ENCODE measurements around the gene ZNF417. TPM values are rescaled to one million over a fixed set of nuclear protein-coding genes. Genes with fewer than 3 reads are reported as not detected.
"Not testable (repeated sequence)": the region's sequence is repeated elsewhere in the genome, so short reads cannot be mapped to it uniquely, and the experiment has no call there.

Gene ZNF417
- total and polyA plus RNA-seq, 2 of the 4 experiments (the other 2 are of a cell fraction) = 4.0 to 23.1 TPM

- H3K4ac ChIP-seq (ENCODE audit: low read depth, low read length); in situ Hi-C loops (cut with MboI; ENCODE audit: low sequenced_read_pairs); H3K9me1 ChIP-seq (ENCODE audit: insufficient read depth, low read length); H2AFZ ChIP-seq (replicated peaks; ENCODE audit: low read length, poor library complexity); H3K9ac ChIP-seq (ENCODE audit: low read depth, low read length); dilution Hi-C loops (cut with HindIII; ENCODE audit: low sequenced_read_pairs, unreplicated experiment); DNase-seq; H3K14ac ChIP-seq (replicated peaks; ENCODE audit: low read depth, low read length); H3K27ac ChIP-seq (ENCODE audit: insufficient read depth, low read length); H2BK20ac ChIP-seq (ENCODE audit: low read depth, low read length); H3K27me3 ChIP-seq (ENCODE audit: control insufficient read depth, insufficient read depth, low read length); BruUV-seq (replicated peaks); intact Hi-C loops (cut with micrococcal nuclease); H4K5ac ChIP-seq (ENCODE audit: low read depth, low read length); ATAC-seq (ENCODE audit: low read depth); H2BK15ac ChIP-seq (ENCODE audit: low read depth, low read length); H3K56ac ChIP-seq (ENCODE audit: extremely low read depth, insufficient read depth, low read length); H4K20me1 ChIP-seq (ENCODE audit: insufficient read depth, low read length); H4K91ac ChIP-seq (ENCODE audit: insufficient read depth, low read depth, low read length); H2AK5ac ChIP-seq (ENCODE audit: low read depth, low read length); H3K4me1 ChIP-seq (ENCODE audit: control insufficient read depth, insufficient read depth, low read length); H3K4me2 ChIP-seq (ENCODE audit: low read depth, low read length); H3K79me1 ChIP-seq (ENCODE audit: low read depth in 1 of 2, low read length in 2 of 2); H3K4me3 ChIP-seq (ENCODE audit: insufficient read depth, low read depth, low read length); H2AK9ac ChIP-seq (replicated peaks; ENCODE audit: low read depth, low read length, poor library complexity); H2BK5ac ChIP-seq (ENCODE audit: low read depth, low read length, poor library complexity, severe bottlenecking); H3K18ac ChIP-seq (ENCODE audit: low read depth, low read length); H3K23ac ChIP-seq (ENCODE audit: low read depth, low read length); H2BK120ac ChIP-seq (ENCODE audit: low read depth, low read length); POLR2A ChIA-PET (ENCODE audit: unreplicated experiment); H4K8ac ChIP-seq (ENCODE audit: low read depth in 2 of 2, low read length in 2 of 2); CTCF ChIA-PET: not testable (repeated sequence)
- peaks cover 78% of the 10 kb centered on the region for H3K9me3 ChIP-seq (ENCODE audit: control insufficient read depth, insufficient read depth, low read length)
- WGBS, 2 experiments (ENCODE audit: extremely low coverage in 2 of 2, insufficient read length in 1 of 2) = 83% methylated on average over 2 of the region's 8 CpGs; no CpG with 5 or more reads in 1 of the 2 experiments
- peaks cover 32% of the 10 kb centered on the region for H3K36me3 ChIP-seq (ENCODE audit: control insufficient read depth, insufficient read depth, low read length)
Observed at GRCh38 chr19:57873883-57874799, 42.3 kb downstream of the ZNF417 start.

Data from IMR-90 (cell line).